HG03280 (cell line): ENCODE measurements around the gene TMSB15A.
"Not testable (repeated sequence)": the region's sequence is repeated elsewhere in the genome, so short reads cannot be mapped to it uniquely, and the experiment has no call there.

ENCODE experiments used
- ATAC-seq: cut with Tn5 transposase; IDR thresholded peaks from one replicate; pipeline ENCODE4 v1.9.1; 2021; ENCODE audit warnings: mild to moderate bottlenecking, moderate library complexity; ENCODE audit not compliant: unreplicated experiment

The TMSB15A gene

DNA sequence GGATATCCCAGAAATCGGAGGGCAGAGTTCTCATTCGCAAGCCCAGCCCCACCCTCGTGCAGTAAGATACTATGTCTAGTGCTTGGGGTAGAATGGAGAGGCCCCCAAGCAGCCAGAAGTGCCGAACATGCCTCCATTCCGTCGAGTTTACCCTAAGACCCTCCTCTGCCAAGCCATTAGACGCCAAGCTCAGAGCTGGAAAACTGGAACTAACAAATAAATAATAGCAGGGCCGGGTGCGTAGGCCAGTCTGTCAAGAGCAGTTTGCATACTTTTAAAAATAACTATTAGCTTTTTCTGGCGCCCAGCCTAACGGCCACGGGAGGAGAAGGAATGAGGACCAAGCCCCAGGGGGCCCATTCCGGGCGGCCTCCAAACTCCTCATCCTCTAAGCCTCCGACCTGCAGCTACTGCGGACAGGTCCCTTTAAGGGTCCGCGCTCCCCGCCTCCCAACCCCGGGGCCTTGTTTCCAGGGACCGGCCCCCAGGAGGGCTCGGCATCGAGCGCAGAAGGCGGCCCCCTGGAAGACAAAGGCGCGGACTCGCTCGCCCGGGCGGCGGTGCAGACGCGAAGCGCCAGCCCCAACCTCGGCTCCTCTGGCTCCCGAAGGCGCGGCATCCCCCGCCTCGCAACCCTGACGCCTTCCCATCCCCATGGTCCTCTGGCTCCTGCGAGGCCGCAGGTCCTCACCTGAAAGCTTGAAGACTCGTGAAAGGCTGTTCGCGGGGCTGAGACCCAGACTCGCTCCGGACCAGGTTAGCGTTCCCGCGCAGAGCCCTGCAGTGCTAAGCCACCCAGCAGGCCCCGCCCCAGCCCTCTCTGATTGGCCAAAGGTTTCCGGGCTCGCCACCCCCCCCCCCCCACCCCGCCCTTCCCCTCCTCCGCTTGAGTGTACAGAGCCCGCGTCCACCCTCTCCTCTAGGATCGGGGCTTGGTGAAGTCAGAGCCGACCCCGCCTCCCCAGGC is at the start of gene TMSB15A:
Gene TMSB15A, minus strand, starts transcription at position 765 of the 967 bp plus-strand sequence.
- ATAC-seq = no peak

DNA sequence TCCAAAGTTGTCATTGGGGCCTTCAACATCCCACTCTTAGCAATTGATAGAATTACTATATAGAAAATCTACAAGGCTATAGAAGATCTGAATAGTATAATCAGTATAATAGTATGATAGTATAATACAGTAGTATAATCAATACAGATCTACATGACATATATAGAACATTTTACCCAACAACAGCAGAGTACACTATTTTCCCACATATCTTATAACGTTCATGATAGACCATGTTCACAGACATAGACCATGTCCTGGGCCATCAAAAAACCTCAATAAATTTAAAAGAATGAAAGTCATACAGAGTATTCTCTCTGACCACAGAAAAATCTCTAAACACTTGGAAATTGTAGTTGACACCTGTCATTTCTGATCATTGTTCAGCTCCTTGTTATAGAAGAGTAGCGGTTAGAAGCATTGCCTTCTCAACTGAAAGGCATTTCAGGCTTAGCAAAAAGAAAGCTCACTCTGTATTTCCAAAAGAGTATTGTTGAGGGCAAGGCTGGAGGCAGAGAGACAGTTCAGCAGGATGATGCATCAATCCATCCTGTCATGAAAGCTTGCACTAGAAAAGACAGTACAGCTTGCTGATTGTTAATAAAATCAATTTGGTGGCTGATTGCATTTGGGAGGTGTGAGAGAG is 44.0 kb upstream of the TMSB15A start:
- no peak for ATAC-seq

DNA sequence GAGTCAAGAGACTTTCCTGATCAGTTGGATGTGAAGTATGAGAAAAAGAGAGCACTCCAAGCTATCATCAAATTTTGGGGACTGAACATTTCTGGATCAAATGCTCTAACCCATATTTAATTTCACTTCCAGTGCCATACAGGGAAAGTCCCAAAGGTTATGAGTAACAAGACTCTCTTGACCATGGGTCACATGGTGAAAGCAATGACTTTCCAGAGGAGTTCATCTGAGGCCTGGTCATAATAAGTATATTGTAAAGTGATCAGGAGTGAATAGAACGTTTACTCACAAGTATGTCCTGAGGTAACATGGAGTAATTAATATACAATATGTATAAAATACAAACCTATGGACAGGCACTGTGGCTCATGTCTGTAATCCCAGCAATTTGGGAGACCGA is 42.1 kb upstream of the TMSB15A start:
- no peak for ATAC-seq

DNA sequence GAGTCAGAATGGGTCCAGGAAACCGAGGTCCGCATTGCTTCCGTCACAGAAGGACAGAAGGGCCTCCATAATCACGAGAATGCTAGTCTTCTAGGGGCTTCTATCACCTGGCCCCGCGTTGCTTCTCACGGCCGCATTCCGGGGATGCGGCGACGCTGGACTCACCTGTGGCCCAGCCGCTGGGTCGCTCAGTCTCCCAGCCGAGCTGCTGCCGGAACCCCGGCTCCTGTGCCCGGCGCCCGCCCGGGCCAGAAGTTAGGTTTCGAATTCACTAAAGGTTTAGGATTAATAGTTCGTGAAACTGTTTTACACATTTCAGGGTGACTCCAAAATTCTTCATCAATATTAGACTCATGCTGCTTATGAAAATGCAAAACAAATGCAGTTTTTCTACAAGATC is 31.7 kb upstream of the TMSB15A start:
- ATAC-seq = no peak

DNA sequence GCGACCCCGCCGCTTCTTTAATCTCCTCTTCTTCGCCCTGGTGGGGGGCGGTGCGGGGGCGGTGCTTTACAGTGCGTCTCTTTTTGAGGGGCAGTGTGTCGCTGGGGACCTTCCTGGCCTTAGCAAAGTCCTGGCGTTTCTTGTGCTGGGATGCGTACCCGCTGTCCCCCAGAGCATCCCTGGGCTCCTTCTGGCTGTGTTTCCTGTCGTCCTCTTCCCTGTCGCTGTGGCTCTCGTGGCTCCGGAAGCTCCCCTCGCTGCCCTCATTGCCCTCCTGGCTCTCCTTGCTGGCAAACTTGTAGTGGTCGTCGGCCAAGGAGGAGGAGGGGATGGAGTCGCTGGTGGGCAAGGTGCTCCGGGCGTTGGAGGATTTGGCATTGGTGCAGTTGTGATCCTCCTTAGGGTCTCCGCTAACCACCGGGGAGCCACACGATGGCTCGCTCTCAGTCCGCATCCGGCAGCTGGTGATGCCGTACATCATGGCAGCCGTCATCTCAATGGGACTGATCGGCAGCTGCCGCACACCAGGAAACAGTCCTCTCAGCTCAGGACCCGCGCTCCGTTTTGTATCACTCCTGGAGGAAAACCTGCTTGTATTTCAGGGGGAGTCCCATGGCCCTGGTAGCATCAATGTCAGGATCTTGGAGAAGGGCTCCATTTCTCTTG is 30.4 kb upstream of the TMSB15A start:
- ATAC-seq = no peak

DNA sequence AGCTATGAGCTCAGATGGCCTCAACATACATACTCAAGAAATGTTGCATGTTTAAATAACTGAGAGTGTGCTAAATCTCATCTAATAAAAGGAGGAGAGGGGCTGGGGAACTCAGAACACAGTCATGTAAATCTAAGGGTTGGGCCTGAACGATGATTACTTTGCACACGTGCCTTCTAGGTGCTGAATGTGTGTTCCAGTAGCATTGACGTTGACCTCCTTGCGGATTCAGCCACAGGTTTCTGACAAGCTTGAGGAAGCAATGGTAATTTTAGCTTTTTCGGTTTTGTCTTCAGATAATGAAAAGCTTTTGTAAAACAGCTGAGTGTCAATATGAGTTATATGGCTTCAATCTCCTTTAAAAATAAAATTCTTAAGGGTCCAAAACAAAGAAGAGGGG is 29.6 kb upstream of the TMSB15A start:
- not testable (repeated sequence) for ATAC-seq

DNA sequence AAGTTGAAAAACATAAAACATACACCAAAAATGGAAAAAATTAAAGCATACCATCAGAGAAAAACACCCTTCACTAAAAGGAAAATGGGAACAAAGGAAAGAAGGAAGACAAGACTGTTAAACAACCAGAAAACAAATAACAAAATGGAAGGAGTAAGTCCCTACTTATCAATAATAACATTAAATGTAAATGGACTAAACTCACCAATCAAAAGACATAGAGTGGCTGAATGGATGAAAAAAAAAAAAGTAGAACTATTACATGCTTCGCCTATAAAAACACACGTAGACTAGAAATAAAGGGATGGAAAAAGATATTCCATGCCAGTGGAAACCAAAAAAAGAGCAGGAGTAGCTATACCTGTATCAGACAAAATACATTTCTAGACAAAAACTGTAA is 19.4 kb upstream of the TMSB15A start:
- no peak for ATAC-seq

DNA sequence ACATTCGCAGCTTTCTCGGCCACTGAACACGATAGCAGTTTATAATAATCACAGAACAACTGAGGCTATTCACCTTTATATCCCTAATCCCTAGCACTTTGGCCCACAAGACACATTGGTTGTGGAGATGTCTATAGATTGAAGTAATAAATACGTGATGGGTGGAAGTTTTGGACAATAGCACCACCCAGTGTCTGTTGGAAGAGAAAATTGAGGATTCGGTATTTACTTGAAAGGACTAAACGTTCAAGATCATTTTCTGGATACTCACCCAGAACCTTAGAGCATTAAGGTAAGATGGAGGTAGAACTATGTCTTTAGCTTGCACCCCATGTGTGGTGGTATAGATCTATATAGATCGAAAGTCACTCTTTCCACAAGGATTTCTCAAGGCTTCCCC is 787 bp upstream of the TMSB15A start:
- ATAC-seq = no peak

DNA sequence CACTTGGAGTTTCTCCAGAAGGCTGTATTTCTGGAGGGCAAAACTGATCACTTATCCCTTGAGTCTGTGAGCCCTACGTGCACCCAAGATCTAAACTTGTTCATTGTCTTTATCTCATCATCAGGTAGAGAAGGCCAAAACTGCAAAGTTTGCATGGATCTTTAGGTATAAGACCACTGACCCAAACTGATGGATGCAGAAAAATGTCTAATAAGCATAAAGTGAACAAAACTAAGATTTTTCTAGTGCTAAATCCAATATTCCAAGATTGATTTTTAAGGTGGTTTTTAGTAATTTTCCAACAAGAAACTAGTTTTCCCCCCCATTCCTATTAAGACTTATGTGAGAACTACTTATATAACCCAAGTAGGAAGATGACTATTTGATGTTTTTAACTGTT is 2.0 kb downstream of the TMSB15A start:
- ATAC-seq = no peak

DNA sequence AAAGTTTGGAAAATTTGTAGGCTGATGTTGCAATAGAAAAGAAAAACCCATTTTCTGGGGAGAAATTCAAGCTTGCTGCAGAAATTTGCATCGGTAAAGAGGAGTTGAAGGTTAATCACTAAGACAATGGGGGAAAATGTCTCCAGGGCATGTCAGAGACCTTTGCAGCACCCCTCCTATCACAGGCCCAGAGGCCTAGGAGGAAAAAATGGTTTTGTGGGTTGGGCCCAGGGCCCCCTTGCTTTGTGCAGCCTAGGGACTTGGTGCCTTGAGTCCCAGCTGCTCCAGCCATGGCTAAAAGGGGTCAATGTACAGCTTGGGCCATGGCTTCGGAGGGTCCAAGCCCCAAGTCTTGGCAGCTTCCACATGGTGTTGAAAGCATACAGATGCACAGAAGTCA is 17.8 kb downstream of the TMSB15A start:
- no peak for ATAC-seq

DNA sequence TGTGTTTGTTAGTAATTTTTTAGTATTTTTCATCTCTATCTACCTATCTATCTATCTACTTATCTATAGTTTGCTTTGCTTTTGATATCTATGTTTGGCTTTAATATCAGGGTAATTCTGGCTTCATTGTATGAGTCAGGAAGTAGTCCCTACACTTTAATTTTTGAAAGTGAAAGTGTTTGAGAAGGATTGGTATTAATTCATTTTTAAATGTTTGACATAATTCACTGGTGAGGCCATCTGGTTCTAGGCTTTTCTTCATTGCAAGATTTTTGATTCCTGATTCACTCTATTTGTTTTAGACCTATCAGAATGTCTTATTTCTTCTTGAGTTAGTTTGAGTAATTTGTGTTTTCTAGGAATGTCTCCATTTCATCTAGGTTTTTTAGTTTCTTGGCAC is 24.8 kb downstream of the TMSB15A start:
- ATAC-seq = no peak

DNA sequence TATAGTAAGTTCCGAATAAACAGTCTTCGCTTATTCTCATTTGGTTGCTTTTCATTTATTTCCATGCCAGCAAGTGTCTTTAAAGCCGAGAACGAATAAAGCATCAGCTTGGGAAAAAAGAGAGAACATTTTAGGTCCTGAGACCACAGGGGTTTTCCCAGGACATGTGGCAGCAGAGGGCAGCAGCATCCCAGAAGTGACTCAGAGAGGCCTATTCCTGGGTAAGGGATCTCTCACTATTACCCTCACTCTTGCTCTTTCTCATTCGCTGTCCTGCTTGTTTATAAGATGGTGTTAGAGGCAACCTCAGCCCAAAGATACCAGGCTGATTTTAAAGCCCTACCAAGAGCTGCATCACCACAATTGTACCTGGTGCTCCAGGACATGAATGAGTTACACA is 37.8 kb downstream of the TMSB15A start:
- not testable (repeated sequence) for ATAC-seq

DNA sequence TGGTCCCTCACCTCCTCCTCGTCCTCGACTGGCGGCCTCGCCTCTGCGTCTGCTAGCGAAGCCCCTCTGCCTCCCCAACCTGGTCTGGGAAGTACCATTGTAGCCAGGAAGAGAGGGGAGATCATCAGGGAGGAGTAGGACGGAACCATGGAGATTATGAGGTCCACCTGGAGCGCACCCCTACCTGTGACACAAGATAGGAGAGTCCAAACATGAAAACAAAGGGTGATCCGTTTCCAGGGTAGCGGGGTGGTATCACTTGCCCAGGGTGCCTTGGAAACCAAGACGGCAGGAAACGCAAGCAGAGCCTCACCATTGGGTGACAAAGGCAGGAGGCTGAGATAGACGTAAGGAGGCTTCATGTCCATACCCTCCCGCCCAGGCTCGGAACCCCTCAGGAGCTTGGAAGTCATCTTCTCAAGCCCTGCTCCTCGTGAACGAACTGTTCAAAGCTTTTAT is 44.7 kb downstream of the TMSB15A start, which contains the start of gene TCP11X2:
Gene TCP11X2, minus strand, starts transcription at position 51 of the 459 bp plus-strand sequence.
- not testable (repeated sequence) for ATAC-seq

DNA sequence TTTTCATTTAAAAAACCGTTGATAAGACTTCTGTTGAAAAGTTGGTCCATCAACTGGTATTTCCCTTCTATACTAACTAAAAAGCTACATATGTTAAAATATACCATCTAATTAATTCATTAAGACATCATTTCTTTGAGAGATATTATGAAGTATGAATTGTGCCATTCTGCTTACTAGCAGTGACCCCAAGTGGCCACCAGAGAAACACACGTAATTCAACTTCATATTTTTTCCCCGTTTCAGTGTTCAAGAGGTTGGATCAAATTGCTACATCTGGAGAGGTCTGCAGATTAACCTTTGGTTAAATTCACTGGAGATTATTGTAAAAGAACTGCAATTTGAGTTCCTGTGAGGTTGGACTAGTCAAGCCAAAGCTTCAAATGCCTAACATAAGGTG is 46.3 kb downstream of the TMSB15A start:
- not testable (repeated sequence) for ATAC-seq
